H1 (cell line): Measurements from ENCODE around the gene ACAD11. TPM values are rescaled to one million over a fixed set of nuclear protein-coding genes. Genes with fewer than 3 reads are reported as not detected.

Experiments used
- GABPA ChIP-seq: IDR thresholded peaks from 2 replicates; pipeline ENCODE4 v1.6.1; 2011; ENCODE audit warnings: mild to moderate bottlenecking, low read length, moderate library complexity, borderline replicate concordance; ENCODE audit not compliant: insufficient read depth
- HDAC2 ChIP-seq, 2 experiments: fragments of 300-600 bp in 1 of 2; sonication (generic) in 1 of 2; IDR thresholded peaks; 2 replicates each; pipeline ENCODE4 v1.6.1; 2011 to 2012; ENCODE audit warnings: low read depth in 2 of 2, low read length in 2 of 2, mild to moderate bottlenecking in 2 of 2, moderate library complexity in 2 of 2, borderline replicate concordance in 1 of 2, inconsistent platforms in 1 of 2
- KDM4A ChIP-seq: IDR thresholded peaks from one replicate; pipeline ENCODE4 v1.7.1; 2012; ENCODE audit warnings: low read depth, mild to moderate bottlenecking, moderate library complexity, low read length, inconsistent platforms; ENCODE audit not compliant: severe bottlenecking
- RAD21 ChIP-seq, 2 experiments: IDR thresholded peaks in 1 of 2; conservative IDR thresholded peaks in 1 of 2; 2 replicates each; pipeline ENCODE4 v1.6.1; 2011; ENCODE audit warnings: low read depth in 2 of 2, low read length in 2 of 2, improper control_type of control experiment in 1 of 2, inconsistent platforms in 1 of 2, mild to moderate bottlenecking in 1 of 2, moderate library complexity in 1 of 2
- SP2 ChIP-seq: IDR thresholded peaks from 2 replicates; pipeline ENCODE4 v1.6.1; 2012; ENCODE audit warnings: mild to moderate bottlenecking, low read length, inconsistent platforms
- SP4 ChIP-seq: IDR thresholded peaks from 2 replicates; pipeline ENCODE4 v1.6.1; 2012; ENCODE audit warnings: low read length, inconsistent platforms
- polyA plus RNA-seq, 7 experiments: library from polyadenylated mRNA; depleted of rRNA in 3 of 7; stranded (reverse) in 5 of 7; unstranded in 2 of 7; fragments of >200 nt in 5 of 7; fragments of 200-250 nt in 2 of 7; gene quantifications; 1 replicate in 5 of 7; 2 replicates in 1 of 7; 4 replicates in 1 of 7; pipeline versions ENCODE4 v1.2.1 to v1.2.3, GENCODE V29; 2011 to 2013; ENCODE audit warnings: missing spikeins in 2 of 7, mixed read lengths in 2 of 7
- total RNA-seq: library from RNA; stranded (reverse); fragmentation: NEBNext Ultra II Directional; extraction: Animal tissue kit (Norgen Biotek cat#: 25700); gene quantifications from 2 replicates; pipeline ENCODE4 v1.2.1, GENCODE V29; 2021
- TF ChIP-seq, protein P1 (sequence below), 3 experiments: IDR thresholded peaks; 1 replicate in 2 of 3; 2 replicates in 1 of 3; pipeline versions ENCODE4 v1.5.1 to v1.6.1; 2011; ENCODE audit warnings: low read length in 3 of 3, mild to moderate bottlenecking in 3 of 3, inconsistent platforms in 2 of 3, low read depth in 1 of 3, moderate library complexity in 1 of 3; ENCODE audit not compliant: insufficient read depth in 1 of 3; ENCODE audit errors: control extremely low read depth in 1 of 3

Gene ACAD11
- total and polyA plus RNA-seq, 2 of the 8 experiments (the other 6 are each of a cell fraction or from before 2014, with no cell fraction given) = 5.5 to 11.0 TPM

DNA sequence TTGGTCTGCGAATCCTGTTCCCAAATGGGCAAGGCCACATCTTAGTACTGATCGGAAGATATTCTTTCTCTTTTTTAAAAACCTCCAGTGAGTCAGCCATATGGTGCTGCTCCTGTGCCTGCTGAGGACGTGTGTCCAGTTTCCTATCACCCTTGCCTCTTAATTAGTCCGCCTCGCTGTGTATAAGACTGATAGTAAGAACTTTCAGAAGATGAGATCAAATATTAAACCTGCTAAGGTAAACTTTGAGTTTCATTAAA lies 1.1 kb upstream of the ACAD11 start (continued):
- TF ChIP-seq, protein P1, sequence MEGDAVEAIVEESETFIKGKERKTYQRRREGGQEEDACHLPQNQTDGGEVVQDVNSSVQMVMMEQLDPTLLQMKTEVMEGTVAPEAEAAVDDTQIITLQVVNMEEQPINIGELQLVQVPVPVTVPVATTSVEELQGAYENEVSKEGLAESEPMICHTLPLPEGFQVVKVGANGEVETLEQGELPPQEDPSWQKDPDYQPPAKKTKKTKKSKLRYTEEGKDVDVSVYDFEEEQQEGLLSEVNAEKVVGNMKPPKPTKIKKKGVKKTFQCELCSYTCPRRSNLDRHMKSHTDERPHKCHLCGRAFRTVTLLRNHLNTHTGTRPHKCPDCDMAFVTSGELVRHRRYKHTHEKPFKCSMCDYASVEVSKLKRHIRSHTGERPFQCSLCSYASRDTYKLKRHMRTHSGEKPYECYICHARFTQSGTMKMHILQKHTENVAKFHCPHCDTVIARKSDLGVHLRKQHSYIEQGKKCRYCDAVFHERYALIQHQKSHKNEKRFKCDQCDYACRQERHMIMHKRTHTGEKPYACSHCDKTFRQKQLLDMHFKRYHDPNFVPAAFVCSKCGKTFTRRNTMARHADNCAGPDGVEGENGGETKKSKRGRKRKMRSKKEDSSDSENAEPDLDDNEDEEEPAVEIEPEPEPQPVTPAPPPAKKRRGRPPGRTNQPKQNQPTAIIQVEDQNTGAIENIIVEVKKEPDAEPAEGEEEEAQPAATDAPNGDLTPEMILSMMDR (IDR thresholded peaks at IDR 0.05; ENCODE audit: control extremely low read depth in 1 of 3, insufficient read depth in 1 of 3, low read depth in 1 of 3, low read length in 3 of 3) = no peak
- TF ChIP-seq RAD21 (IDR thresholded peaks at IDR 0.05 in 1 of 2, conservative IDR thresholded peaks at IDR 0.05 in 1 of 2; ENCODE audit: low read depth in 2 of 2, low read length in 2 of 2) (no peak), GABPA (no peak), HDAC2 (IDR thresholded peaks at IDR 0.05; ENCODE audit: borderline replicate concordance in 1 of 2, low read depth in 2 of 2, low read length in 2 of 2) (no peak), KDM4A (no peak), SP4 (no peak), SP2 (no peak)
